ENCODE measurements around the gene KLHDC8A. TPM values are rescaled to one million over a fixed set of nuclear protein-coding genes. Genes with fewer than 3 reads are reported as not detected.

The KLHDC8A gene
- polyA plus RNA-seq, 1 donor (not counting 4 experiments of a cell fraction or from before 2014, with no cell fraction given) = not detected

GRCh38 chr1:205319081-205320018 is 37.4 kb downstream of the KLHDC8A start:
- Histone ChIP-seq H3K9me3 (ENCODE audit: control insufficient read depth, low read depth, low read length) (no peaks in the 10 kb centered on the region), H4K20me1 (ENCODE audit: control insufficient read depth, extremely low read depth, insufficient read depth, low read length) (peaks cover 6% of the 10 kb centered on the region), H3K27ac (ENCODE audit: control insufficient read depth, insufficient read depth, low read length) (peak overlapping the region; percentile 73), H2AFZ (ENCODE audit: control insufficient read depth, low read length) (no peak overlapping the region), H3K79me2 (ENCODE audit: control insufficient read depth, insufficient read depth, low read length) (peaks cover 68% of the 10 kb centered on the region), H3K4me2 (ENCODE audit: control insufficient read depth, extremely low read depth, insufficient read depth, low read depth, low read length) (peak overlapping the region; percentile 97), H3K36me3 (ENCODE audit: control insufficient read depth in 2 of 2, extremely low read depth in 1 of 2, insufficient read depth in 2 of 2, low read length in 2 of 2) (peaks cover 0 to 4% of the 10 kb centered on the region in 2 experiments), H3K9me1 (ENCODE audit: control insufficient read depth, extremely low read depth, insufficient read depth, low read length) (no peaks in the 10 kb centered on the region), H3K4me3 (ENCODE audit: control insufficient read depth in 2 of 3, extremely low read depth in 1 of 3, insufficient read depth in 2 of 3, low read depth in 1 of 3, low read length in 3 of 3) (peak overlapping the region; percentile 90 to 97 (median 91)), H3K27me3 (ENCODE audit: control insufficient read depth, extremely low read depth, insufficient read depth, low read length) (no peaks in the 10 kb centered on the region), H3K4me1 (ENCODE audit: control insufficient read depth, extremely low read depth, insufficient read depth, low read length) (peaks cover 42% of the 10 kb centered on the region), H3K9ac (ENCODE audit: control insufficient read depth, extremely low read depth, insufficient read depth, low read length) (peak overlapping the region; percentile 72)
- TF ChIP-seq EZH2 (IDR thresholded peaks at IDR 0.05; ENCODE audit: low read length) (no peak), CTCF (optimal IDR thresholded peaks at IDR 0.05 in 1 of 3, IDR thresholded peaks at IDR 0.05 in 1 of 3, conservative IDR thresholded peaks at IDR 0.05 in 1 of 3; ENCODE audit: extremely low read depth in 1 of 3, insufficient read depth in 2 of 3, low read length in 3 of 3) (no peak)
- FAIRE-seq (no peak), DNase-seq (ENCODE audit: low read depth, low spot score) (no peak)
- dilution Hi-C loops (cut with MboI; ENCODE audit: extremely low pct_ligation_motif_present, low sequenced_read_pairs) = no loop called here

DNA sequence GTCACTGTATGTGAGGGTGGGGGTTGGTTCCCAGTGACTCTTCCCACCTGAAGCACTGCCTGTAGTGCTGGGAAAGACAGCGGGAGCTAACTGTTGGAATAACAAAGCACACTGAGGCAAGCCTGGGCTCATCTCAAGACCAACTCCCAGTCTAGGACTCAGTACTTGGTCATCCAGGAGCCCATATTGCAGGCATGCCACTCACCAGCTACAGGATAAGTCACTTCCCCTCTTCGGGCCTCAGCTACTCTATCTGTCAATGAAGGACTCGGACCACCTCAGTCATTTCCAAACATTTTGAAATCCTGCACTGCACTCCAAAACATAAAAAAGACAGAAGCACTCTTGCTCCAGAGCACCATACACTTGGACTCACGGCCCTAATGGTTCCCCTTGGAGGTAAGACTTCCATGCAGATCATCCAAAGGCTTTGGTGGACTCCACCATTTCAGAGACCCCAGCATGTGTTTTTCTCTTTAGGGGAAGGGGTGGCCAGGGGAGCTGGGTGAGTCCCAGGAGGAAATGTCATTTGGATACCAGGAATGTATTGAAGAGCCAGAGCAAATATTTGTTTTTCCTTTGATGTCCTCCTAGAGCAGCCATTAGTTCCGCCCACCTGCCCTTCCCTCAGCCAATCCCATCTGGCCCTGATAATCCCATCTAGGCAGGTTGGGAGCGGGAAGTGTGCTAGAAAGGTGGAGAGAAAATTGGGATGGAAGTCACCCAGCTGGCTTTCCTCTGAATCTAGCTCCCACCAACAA is 38.3 kb downstream of the KLHDC8A start:
- DNase-seq (ENCODE audit: low read depth, low spot score) (peak; percentile 87), FAIRE-seq (peak; percentile 94)
- Histone ChIP-seq H3K4me2 (ENCODE audit: control insufficient read depth, extremely low read depth, insufficient read depth, low read depth, low read length) (peak overlapping the region; percentile 97), H3K27me3 (ENCODE audit: control insufficient read depth, extremely low read depth, insufficient read depth, low read length) (no peaks in the 10 kb centered on the region), H3K9me3 (ENCODE audit: control insufficient read depth, low read depth, low read length) (no peaks in the 10 kb centered on the region), H3K36me3 (ENCODE audit: control insufficient read depth in 2 of 2, extremely low read depth in 1 of 2, insufficient read depth in 2 of 2, low read length in 2 of 2) (peaks cover 0 to 4% of the 10 kb centered on the region in 2 experiments), H3K27ac (ENCODE audit: control insufficient read depth, insufficient read depth, low read length) (peak overlapping the region; percentile 89), H2AFZ (ENCODE audit: control insufficient read depth, low read length) (no peak overlapping the region), H4K20me1 (ENCODE audit: control insufficient read depth, extremely low read depth, insufficient read depth, low read length) (peaks cover 6% of the 10 kb centered on the region), H3K4me3 (ENCODE audit: control insufficient read depth in 2 of 3, extremely low read depth in 1 of 3, insufficient read depth in 2 of 3, low read depth in 1 of 3, low read length in 3 of 3) (peak overlapping the region; percentile 63 to 91 (median 90)), H3K9ac (ENCODE audit: control insufficient read depth, extremely low read depth, insufficient read depth, low read length) (peak overlapping the region; percentile 54), H3K9me1 (ENCODE audit: control insufficient read depth, extremely low read depth, insufficient read depth, low read length) (no peaks in the 10 kb centered on the region), H3K4me1 (ENCODE audit: control insufficient read depth, extremely low read depth, insufficient read depth, low read length) (peaks cover 42% of the 10 kb centered on the region), H3K79me2 (ENCODE audit: control insufficient read depth, insufficient read depth, low read length) (peaks cover 77% of the 10 kb centered on the region)
- TF ChIP-seq CTCF (optimal IDR thresholded peaks at IDR 0.05 in 1 of 3, IDR thresholded peaks at IDR 0.05 in 1 of 3, conservative IDR thresholded peaks at IDR 0.05 in 1 of 3; ENCODE audit: extremely low read depth in 1 of 3, insufficient read depth in 2 of 3, low read length in 3 of 3) = no peak
- TF ChIP-seq EZH2 (IDR thresholded peaks at IDR 0.05; ENCODE audit: low read length) = no peak
- dilution Hi-C loops (cut with MboI; ENCODE audit: extremely low pct_ligation_motif_present, low sequenced_read_pairs) = no loop called here

Data from keratinocyte (primary cell).